Mesenchymal stem cell (in vitro differentiated cells and primary cell): ENCODE data around the gene TIMM23B.
"Not testable (repeated sequence)": the region's sequence is repeated elsewhere in the genome, so short reads cannot be mapped to it uniquely, and the experiment has no call there.

Experiments used
- DNase-seq: peaks from one replicate; pipeline ENCODE4 v3.0.0-alpha.2; 2013
- H2AFZ ChIP-seq: one replicate; pipeline ENCODE4 v1.6.1; 2013; ENCODE audit warnings: low read depth, mild to moderate bottlenecking, control low read depth, inconsistent platforms, low read length, moderate library complexity
- H2AK5ac ChIP-seq: 2 replicates; pipeline ENCODE4 v1.6.1; 2013; ENCODE audit warnings: low read length, moderate library complexity, mild to moderate bottlenecking, inconsistent platforms; ENCODE audit not compliant: severe bottlenecking
- H2BK120ac ChIP-seq: one replicate; pipeline ENCODE4 v1.6.1; 2013; ENCODE audit warnings: low read depth, mild to moderate bottlenecking, inconsistent platforms, low read length, moderate library complexity
- H2BK12ac ChIP-seq, 2 experiments: one replicate each; pipeline ENCODE4 v1.6.1; 2013; ENCODE audit warnings: inconsistent platforms in 2 of 2, low read length in 2 of 2, mild to moderate bottlenecking in 2 of 2, moderate library complexity in 2 of 2, control low read depth in 1 of 2
- H2BK15ac ChIP-seq: one replicate; pipeline ENCODE4 v1.6.1; 2013; ENCODE audit warnings: mild to moderate bottlenecking, low read depth, inconsistent platforms; ENCODE audit not compliant: poor library complexity, severe bottlenecking
- H2BK5ac ChIP-seq: 2 replicates; pipeline ENCODE4 v1.6.1; 2013; ENCODE audit warnings: low read depth, mild to moderate bottlenecking, low read length, control low read depth, inconsistent platforms; ENCODE audit not compliant: poor library complexity, severe bottlenecking
- H3K14ac ChIP-seq, 2 experiments: one replicate each; pipeline ENCODE4 v1.6.1; 2013; ENCODE audit warnings: inconsistent platforms in 2 of 2, low read length in 2 of 2, control low read depth in 1 of 2, mild to moderate bottlenecking in 1 of 2, moderate library complexity in 1 of 2
- H3K18ac ChIP-seq, 2 experiments: one replicate each; pipeline ENCODE4 v1.6.1; 2013; ENCODE audit warnings: inconsistent platforms in 2 of 2, low read length in 2 of 2, control low read depth in 1 of 2, low read depth in 1 of 2, mild to moderate bottlenecking in 1 of 2
- H3K23ac ChIP-seq, 2 experiments: one replicate each; pipeline ENCODE4 v1.6.1; 2013; ENCODE audit warnings: inconsistent platforms in 2 of 2, low read length in 2 of 2, mild to moderate bottlenecking in 2 of 2, moderate library complexity in 2 of 2, control low read depth in 1 of 2
- H3K27ac ChIP-seq: 2 replicates; pipeline ENCODE4 v1.5.1; 2013; ENCODE audit warnings: mild to moderate bottlenecking, moderate library complexity, low read length, control low read depth, inconsistent platforms; ENCODE audit not compliant: poor library complexity, severe bottlenecking
- H3K27me3 ChIP-seq, 2 experiments: 2 replicates each; pipeline versions ENCODE4 v1.6.1 to v1.7.0; 2013; ENCODE audit warnings: low read length in 2 of 2, mild to moderate bottlenecking in 2 of 2, moderate library complexity in 2 of 2, control low read depth in 1 of 2, inconsistent platforms in 1 of 2; ENCODE audit not compliant: control insufficient read depth in 1 of 2, insufficient read depth in 1 of 2
- H3K36me3 ChIP-seq, 2 experiments: 2 replicates each; pipeline versions ENCODE4 v1.6.1 to v1.7.0; 2013; ENCODE audit warnings: low read length in 2 of 2, control low read depth in 1 of 2, inconsistent platforms in 1 of 2, low read depth in 1 of 2, mild to moderate bottlenecking in 1 of 2; ENCODE audit not compliant: insufficient read depth in 2 of 2, control insufficient read depth in 1 of 2
- H3K4ac ChIP-seq, 2 experiments: one replicate each; pipeline ENCODE4 v1.6.1; 2013; ENCODE audit warnings: inconsistent platforms in 2 of 2, low read length in 2 of 2, mild to moderate bottlenecking in 2 of 2, moderate library complexity in 2 of 2, control low read depth in 1 of 2, low read depth in 1 of 2
- H3K4me1 ChIP-seq: 2 replicates; pipeline ENCODE4 v1.6.1; 2013; ENCODE audit warnings: low read depth, low read length, control low read depth; ENCODE audit not compliant: control insufficient read depth, insufficient read depth
- H3K4me2 ChIP-seq: 2 replicates; pipeline ENCODE4 v1.6.1; 2013; ENCODE audit warnings: low read length, mild to moderate bottlenecking, inconsistent platforms; ENCODE audit not compliant: poor library complexity, severe bottlenecking
- H3K4me3 ChIP-seq, 2 experiments: 2 replicates each; pipeline versions ENCODE4 v1.5.1 to v1.7.0; 2013; ENCODE audit warnings: low read length in 2 of 2, mild to moderate bottlenecking in 2 of 2, control low read depth in 1 of 2, low read depth in 1 of 2; ENCODE audit not compliant: insufficient read depth in 1 of 2
- H3K79me1 ChIP-seq: replicated peaks from 2 replicates; pipeline ENCODE4 v1.6.1; 2013; ENCODE audit warnings: mild to moderate bottlenecking, control low read depth, low read length, inconsistent platforms; ENCODE audit not compliant: poor library complexity, severe bottlenecking
- H3K9ac ChIP-seq: 2 replicates; pipeline ENCODE4 v1.7.0; 2013; ENCODE audit warnings: mild to moderate bottlenecking, low read length, moderate library complexity
- H3K9me3 ChIP-seq: 2 replicates; pipeline ENCODE4 v1.7.0; 2013; ENCODE audit warnings: mild to moderate bottlenecking, low read length; ENCODE audit not compliant: control insufficient read depth
- H4K8ac ChIP-seq: one replicate; pipeline ENCODE4 v1.6.1; 2013; ENCODE audit warnings: inconsistent platforms, mild to moderate bottlenecking, low read length, moderate library complexity
- H4K91ac ChIP-seq: one replicate; pipeline ENCODE4 v1.6.1; 2013; ENCODE audit warnings: mild to moderate bottlenecking, low read length, inconsistent platforms
- WGBS: methylation state at CpG from one replicate; pipeline ENCODE4 v1.1.7; 2013; ENCODE audit warnings: mixed read lengths; 5-methylcytosine and 5-hydroxymethylcytosine counted together

TIMM23B gene

GRCh38 chr10:49995321-49995720 lies 53.5 kb downstream of the TIMM23B start:
- not testable (repeated sequence) for H4K91ac ChIP-seq, H3K9me3 ChIP-seq, H2AFZ ChIP-seq, H3K4me1 ChIP-seq, H3K79me1 ChIP-seq, H3K4me2 ChIP-seq, H2BK12ac ChIP-seq, H4K8ac ChIP-seq, H3K23ac ChIP-seq, DNase-seq, H3K4me3 ChIP-seq, H2AK5ac ChIP-seq, H3K18ac ChIP-seq, H2BK5ac ChIP-seq, H3K36me3 ChIP-seq, H3K27me3 ChIP-seq, H2BK15ac ChIP-seq, H3K14ac ChIP-seq, H3K27ac ChIP-seq, H2BK120ac ChIP-seq, H3K4ac ChIP-seq
- 89% methylated on average over 3 of the region's 5 CpGs for WGBS
- peak overlapping the region; percentile 18 for H3K9ac ChIP-seq

GRCh38 chr10:50014024-50014423 lies 72.2 kb downstream of the TIMM23B start:
- H2AK5ac ChIP-seq, H4K8ac ChIP-seq, H3K79me1 ChIP-seq, H3K23ac ChIP-seq, H3K4me1 ChIP-seq, H3K14ac ChIP-seq, H3K4me2 ChIP-seq, H2AFZ ChIP-seq, H3K27me3 ChIP-seq, H3K4me3 ChIP-seq, H2BK12ac ChIP-seq, H3K36me3 ChIP-seq, H2BK120ac ChIP-seq, H3K27ac ChIP-seq, DNase-seq, H4K91ac ChIP-seq, H2BK15ac ChIP-seq, H3K18ac ChIP-seq, H3K9ac ChIP-seq, H3K4ac ChIP-seq, H2BK5ac ChIP-seq, H3K9me3 ChIP-seq: not testable (repeated sequence)
- WGBS = no CpG with 5 or more reads among the region's 7 CpGs

GRCh38 chr10:50015596-50016220 lies 73.9 kb downstream of the TIMM23B start:
- 50% methylated on average over 3 of the region's 9 CpGs for WGBS

GRCh38 chr10:50016926-50017325 lies 75.1 kb downstream of the TIMM23B start:
- not testable (repeated sequence) for H3K4me1 ChIP-seq, H2BK120ac ChIP-seq, H2AFZ ChIP-seq, H3K36me3 ChIP-seq, H3K23ac ChIP-seq, H3K4me3 ChIP-seq, H2BK15ac ChIP-seq, H3K9ac ChIP-seq, H3K27ac ChIP-seq, DNase-seq, H4K91ac ChIP-seq, H4K8ac ChIP-seq, H2AK5ac ChIP-seq, H3K27me3 ChIP-seq, H3K4ac ChIP-seq, H3K14ac ChIP-seq, H3K9me3 ChIP-seq, H2BK12ac ChIP-seq, H3K79me1 ChIP-seq, H3K18ac ChIP-seq, H2BK5ac ChIP-seq, H3K4me2 ChIP-seq
- 100% methylated on average over 2 of the region's 5 CpGs for WGBS

More at GRCh38 chr10:50015596-50016220, 73.9 kb downstream of the TIMM23B start:
- H3K36me3 ChIP-seq, H3K18ac ChIP-seq, H4K91ac ChIP-seq, H3K4me3 ChIP-seq, H3K14ac ChIP-seq, H3K4ac ChIP-seq, H2BK120ac ChIP-seq, H2BK5ac ChIP-seq, H3K9ac ChIP-seq, H3K27ac ChIP-seq, H3K27me3 ChIP-seq, H4K8ac ChIP-seq, H3K23ac ChIP-seq, H3K4me2 ChIP-seq, H2BK12ac ChIP-seq, H2AK5ac ChIP-seq, H3K4me1 ChIP-seq, H3K79me1 ChIP-seq, H2AFZ ChIP-seq, DNase-seq, H2BK15ac ChIP-seq, H3K9me3 ChIP-seq: not testable (repeated sequence)
